Uterine smooth muscle cell (primary cell): ENCODE data around the gene ZNF48. TPM values are rescaled to one million over a fixed set of nuclear protein-coding genes. Genes with fewer than 3 reads are reported as not detected.

ENCODE experiments used
- total RNA-seq: library from RNA; depleted of rRNA; stranded (reverse); fragments of >200 nt; gene quantifications from 2 replicates; pipeline ENCODE4 v1.2.3, GENCODE V29; 2014

ZNF48 gene
- 6.0 and 8.2 TPM in 2 replicates for total RNA-seq

GRCh38 chr16:30395155-30395991, at the start of gene ZNF48:
ZNF48 (plus strand) TSS chr16:30395420; CDS start chr16:30395795, 375 bp downstream.

GRCh38 chr16:30355144-30355953, 39.9 kb upstream of the ZNF48 start, which contains the start of gene CD2BP2:
CD2BP2 (minus strand) TSS chr16:30355308; CDS start chr16:30354681, 627 bp downstream.

GRCh38 chr16:30370456-30371247, 24.6 kb upstream of the ZNF48 start, which contains the start of gene TBC1D10B:
TBC1D10B (minus strand) TSS chr16:30370494; CDS start chr16:30370183, 311 bp downstream.

DNA sequence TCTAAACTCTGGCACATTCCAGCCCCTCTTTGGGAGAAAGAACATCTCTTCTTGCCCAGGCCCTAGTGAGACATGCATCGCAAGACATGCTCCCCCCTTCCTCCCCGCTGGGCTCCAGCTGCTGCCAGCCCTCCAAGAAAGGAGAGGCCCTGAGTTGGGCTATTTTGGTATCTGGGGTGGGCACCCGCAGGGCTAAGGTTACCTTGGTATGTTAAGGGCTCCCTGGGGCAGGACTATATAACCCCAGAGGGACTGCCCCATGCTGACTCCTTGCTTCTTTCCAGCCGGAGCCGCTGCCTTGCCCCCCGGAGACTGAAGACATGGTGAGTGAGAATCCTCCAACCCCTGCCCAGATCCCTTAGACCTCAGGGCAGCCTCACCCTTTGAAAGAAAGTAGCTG, 20.7 kb upstream of the ZNF48 start, which contains the start of gene MYL11:
TSS of gene MYL11 (plus strand) at position 265 of the 400 bp plus-strand sequence. CDS start at position 321, 56 bp downstream.

DNA sequence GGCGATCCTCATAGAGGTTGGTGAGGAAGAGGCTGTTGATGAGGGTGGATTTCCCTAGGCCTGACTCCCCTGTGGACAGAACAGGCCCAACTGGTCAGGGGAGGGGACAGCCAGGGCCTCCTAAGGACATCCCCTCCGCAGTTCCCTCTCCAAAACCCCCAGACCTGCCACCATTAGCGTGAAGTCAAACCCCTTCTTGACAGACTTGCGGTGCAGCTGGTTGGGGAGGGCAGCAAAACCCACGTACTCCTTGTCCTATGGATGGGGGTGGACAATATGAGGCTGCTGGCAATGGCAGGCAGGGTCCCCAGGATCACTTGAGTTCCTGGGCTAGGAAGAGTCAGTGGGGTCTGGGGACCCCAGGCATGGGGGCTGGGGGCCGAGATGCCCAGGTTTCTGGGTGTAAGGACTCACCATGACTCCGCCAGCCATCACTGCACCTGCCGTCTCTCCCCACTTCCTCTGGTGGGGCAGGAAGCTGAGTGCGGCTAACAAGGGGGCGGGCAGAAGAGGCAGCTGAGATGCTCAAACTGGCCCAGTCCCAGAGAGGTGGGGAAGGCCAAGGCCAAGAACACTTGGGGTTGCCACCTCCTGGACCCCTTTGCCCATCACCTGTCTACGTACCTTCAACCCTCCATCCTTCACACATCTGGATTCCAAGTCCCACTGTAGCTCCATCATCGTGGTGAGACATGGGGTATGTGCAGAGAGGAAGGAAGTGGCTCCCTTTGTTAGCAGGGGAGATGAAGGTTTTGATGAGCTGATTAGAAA, 12.9 kb upstream of the ZNF48 start, which contains the start of gene SEPTIN1:
TSS of gene SEPTIN1 (minus strand) at position 451 of the 771 bp plus-strand sequence. CDS start at position 432, 19 bp downstream.

DNA sequence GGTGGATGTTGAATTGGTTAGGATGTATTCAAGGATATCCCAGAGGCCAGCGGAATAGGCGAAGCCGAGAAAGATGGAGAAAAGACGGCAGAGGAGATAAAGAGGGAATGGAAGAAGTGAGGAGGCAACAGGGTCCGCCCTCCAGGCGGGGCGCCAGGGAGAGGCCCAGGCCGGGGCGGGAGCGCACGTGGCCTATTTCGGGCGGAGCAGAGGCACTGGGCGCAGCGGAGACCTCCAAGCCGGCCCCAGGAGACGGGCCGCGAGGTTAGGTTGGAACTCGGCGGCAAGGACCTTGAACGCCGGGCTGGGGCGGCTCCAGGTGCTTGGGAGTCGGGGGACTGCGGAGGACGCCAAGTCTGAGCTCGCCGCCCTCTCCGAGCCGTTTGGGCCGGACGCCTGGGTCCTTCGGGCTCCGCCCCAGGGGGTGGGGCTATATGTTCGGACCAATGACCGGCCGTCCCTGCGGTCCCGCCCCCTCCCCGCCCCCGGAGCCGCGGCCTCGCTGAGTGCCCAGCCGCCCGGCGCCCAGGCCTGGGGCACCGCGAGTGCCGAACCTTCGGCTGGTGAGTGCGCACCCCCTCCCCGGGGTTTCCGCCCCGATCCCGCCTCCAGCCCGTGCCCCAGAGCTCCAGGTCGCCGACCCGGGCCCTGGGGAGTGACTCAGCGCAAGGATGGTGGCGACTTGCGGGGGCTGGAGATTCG, 12.0 kb downstream of the ZNF48 start, which contains the start of gene ZNF771:
TSS of gene ZNF771 (plus strand) at position 505 of the 702 bp plus-strand sequence. CDS start 448 bp downstream, outside the sequence.

DNA sequence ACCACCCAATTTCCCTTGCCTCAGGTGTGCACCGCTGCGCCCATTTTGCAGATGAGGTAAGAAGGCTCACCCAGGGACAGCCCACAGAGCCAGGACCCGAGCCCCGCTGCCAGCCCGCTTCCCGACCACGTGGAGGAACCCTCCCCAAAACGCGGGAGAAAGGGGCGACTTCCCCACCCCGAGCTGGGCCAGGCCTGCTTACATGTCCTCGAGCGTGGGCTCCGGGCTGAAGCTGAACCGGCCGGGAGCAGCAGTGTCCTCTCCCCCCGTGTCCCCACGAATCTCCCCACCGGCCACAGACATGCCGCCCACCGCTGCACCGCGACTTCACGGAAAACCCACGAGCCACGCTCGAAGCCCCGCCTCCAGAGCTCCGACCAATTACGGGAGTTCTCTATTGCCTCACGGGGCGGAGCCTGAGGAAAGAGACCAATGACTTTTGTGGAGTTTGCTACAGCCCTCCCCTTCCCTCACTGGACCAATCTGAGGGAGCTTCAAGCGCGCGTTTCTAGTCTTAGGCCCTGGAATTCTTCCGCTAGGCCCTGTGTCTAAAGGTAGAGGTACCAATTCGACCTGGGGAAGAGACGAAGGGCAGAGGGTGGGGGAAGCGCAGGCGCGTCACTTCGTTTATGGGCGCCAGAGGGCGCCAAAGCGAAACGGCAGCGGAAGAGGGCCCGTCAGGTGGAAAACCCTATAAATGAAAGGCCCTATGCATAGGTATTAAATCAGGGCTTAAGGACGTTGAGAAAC, 34.6 kb downstream of the ZNF48 start, which contains the start of gene DCTPP1:
TSS of gene DCTPP1 (minus strand) at position 353 of the 750 bp plus-strand sequence. CDS start at position 303, 50 bp downstream.

DNA sequence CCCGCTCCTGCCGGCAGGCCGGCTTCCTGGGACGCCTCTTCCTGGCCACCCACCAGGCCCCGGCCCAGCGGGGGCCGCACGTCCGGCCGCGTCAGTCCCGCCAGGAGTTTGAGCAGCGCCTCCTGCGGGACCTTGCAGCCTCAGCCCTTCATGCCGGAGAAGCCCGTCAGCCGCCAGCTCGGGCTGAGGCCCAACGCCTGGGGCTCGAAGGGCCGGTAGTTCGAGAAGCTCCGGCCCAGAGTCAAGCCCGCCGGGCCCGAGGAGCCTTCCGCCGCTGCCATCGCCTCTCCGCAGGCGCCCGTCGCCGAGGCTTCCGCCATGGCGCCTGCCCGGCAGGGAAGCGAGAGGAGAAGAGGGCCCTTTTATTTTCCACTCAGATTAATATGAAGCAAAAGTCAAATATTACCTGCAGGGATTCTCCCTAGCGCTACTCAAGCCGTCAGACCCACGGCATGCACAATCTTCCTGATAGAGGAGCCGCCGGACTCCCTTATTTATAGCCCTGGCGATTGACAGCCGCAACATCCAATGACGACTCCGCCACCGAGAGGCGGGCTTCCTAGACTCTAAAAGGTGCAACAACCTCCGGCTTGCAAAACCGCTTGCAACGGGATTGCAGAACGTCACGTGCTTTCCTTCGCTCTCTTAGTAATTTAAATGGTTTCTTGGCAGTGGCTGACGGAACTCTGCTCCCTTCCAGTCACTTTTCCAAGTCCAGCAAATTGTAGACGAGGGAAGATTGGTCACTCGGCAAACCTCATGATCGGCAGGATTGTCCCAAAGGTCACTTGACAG, 50.4 kb downstream of the ZNF48 start, which contains the start of gene SEPHS2:
TSS of gene SEPHS2 (minus strand) at position 467 of the 795 bp plus-strand sequence. CDS start at position 320, 147 bp downstream.

Other genes starting within 250 kb of the ZNF48 start
- 2.7 and 2.9 TPM in 2 replicates for gene CORO1A, start 211.8 kb upstream of the ZNF48 start, total RNA-seq
- gene BOLA2B, start 201.8 kb upstream of the ZNF48 start, total RNA-seq: 67.1 and 198 TPM in 2 replicates
- 19.5 and 27.0 TPM in 2 replicates for gene SLX1A, start 201.5 kb upstream of the ZNF48 start, total RNA-seq
- gene SULT1A3, start 196.2 kb upstream of the ZNF48 start, total RNA-seq: 3.4 and 4.5 TPM in 2 replicates
- gene NPIPB13, start 146.9 kb upstream of the ZNF48 start, total RNA-seq: 0.33 and 0.75 TPM in 2 replicates
- gene CD2BP2, start 40.1 kb upstream of the ZNF48 start, total RNA-seq: 37.9 and 41.6 TPM in 2 replicates
- 34.7 and 40.4 TPM in 2 replicates for gene TBC1D10B, start 24.9 kb upstream of the ZNF48 start, total RNA-seq
- 0.75 TPM in 1 of 2 replicates, not detected in the other for gene MYL11, start 20.6 kb upstream of the ZNF48 start, total RNA-seq
- gene SEPTIN1, start 12.9 kb upstream of the ZNF48 start, total RNA-seq: 0.25 TPM in 1 of 2 replicates, not detected in the other
- 14.2 and 17.1 TPM in 2 replicates for gene ZNF771, start 12.2 kb downstream of the ZNF48 start, total RNA-seq
- gene DCTPP1, start 34.6 kb downstream of the ZNF48 start, total RNA-seq: 12.9 and 25.0 TPM in 2 replicates
- 16.5 and 26.6 TPM in 2 replicates for gene SEPHS2, start 50.5 kb downstream of the ZNF48 start, total RNA-seq
- not detected in 2 replicates for gene ITGAL, start 77.3 kb downstream of the ZNF48 start, total RNA-seq
- gene ZNF768, start 131.1 kb downstream of the ZNF48 start, total RNA-seq: 20.3 and 21.6 TPM in 2 replicates
- 6.5 and 10.6 TPM in 2 replicates for gene ZNF747, start 139.4 kb downstream of the ZNF48 start, total RNA-seq
- 5.4 and 5.6 TPM in 2 replicates for gene ZNF764, start 163.0 kb downstream of the ZNF48 start, total RNA-seq
- 8.9 and 10.3 TPM in 2 replicates for gene ZNF688, start 176.3 kb downstream of the ZNF48 start, total RNA-seq
- 7.5 and 12.1 TPM in 2 replicates for gene ZNF785, start 190.3 kb downstream of the ZNF48 start, total RNA-seq
- 4.1 and 4.4 TPM in 2 replicates for gene ZNF689, start 215.0 kb downstream of the ZNF48 start, total RNA-seq